ENCODE data around the gene FEM1B. TPM values are rescaled to one million over a fixed set of nuclear protein-coding genes. Genes with fewer than 3 reads are reported as not detected.
A peak's percentile ranks its signal among the peaks of the same experiment; 100 is the strongest.

Gene FEM1B
- polyA plus RNA-seq, 2 of the 4 experiments (the other 2 are of a cell fraction), result 19.5 to 59.1 TPM

DNA sequence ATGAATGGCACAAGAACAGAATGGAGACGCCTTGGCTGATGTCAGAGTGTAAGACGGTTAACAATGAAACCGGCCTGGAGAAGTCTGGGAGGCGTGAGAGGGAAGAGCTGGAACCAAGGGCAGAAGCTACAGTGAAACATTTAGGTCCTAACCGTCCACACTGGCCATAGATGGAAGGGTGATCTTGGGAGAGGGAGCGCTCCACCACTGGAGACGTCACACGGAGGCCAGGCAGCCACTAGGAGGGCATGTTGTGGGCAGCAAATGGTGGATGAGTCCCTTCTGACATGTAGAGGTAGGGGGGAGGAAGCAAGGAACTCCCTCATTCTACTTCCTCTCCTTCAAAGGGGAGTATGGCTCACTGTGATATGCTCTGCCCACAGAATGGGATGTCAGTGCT, 23.8 kb downstream of the FEM1B start:
- no peak for FAIRE-seq
- POLR2A ChIA-PET, result no interaction called here
- 97% methylated on average over 8 of the region's 8 CpGs for WGBS (ENCODE audit: missing lambda C conversion rate)

DNA sequence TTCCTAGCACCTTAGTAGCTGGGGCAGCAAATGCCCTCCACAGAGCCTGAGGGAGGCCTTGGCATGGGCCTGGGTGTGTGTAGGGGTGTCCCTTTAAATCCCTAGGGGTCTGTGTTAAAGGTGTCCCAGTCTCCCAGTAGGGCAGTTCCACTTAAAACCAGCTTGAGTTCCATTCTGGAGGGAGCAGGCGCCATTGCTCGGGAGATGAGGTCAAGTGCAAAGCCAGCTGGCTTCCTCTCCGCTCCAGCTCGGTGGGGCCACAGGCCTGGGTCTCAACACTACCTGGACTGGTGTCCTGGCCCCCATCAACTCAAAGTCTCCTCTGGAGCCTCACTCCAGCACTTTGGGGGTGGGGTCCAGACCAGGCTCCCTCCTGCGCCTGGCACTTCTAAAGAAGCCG, 25.2 kb downstream of the FEM1B start:
- CTCF ChIA-PET, result interaction anchor here (0.6 to 7.2 kb wide), 12 partner anchors 11 to 573 kb away, joined by 3 to 189 read pairs (median 10); partner anchors contain the start of gene FEM1B
- POLR2A ChIA-PET, result no interaction called here
- Histone ChIP-seq H3K9me3 (no peaks in the 10 kb centered on the region), H3K4me2 (no peak overlapping the region), H3K4me3 (no peak overlapping the region), H3K27ac (no peak overlapping the region), H3K4me1 (peaks cover 38% of the 10 kb centered on the region)
- no peak for DNase-seq (ENCODE audit: low read depth in 1 of 2, low spot score in 1 of 2)
- TF ChIP-seq NPAS2 (CRISPR knock-in tag; IDR thresholded peaks at IDR 0.05; ENCODE audit: borderline replicate concordance), result no peak
- no peak for TF ChIP-seq PBX3 (IDR thresholded peaks at IDR 0.05)
- no peak for TF ChIP-seq JUNB (IDR thresholded peaks at IDR 0.05)
- no peak for TF ChIP-seq EHMT2 (IDR thresholded peaks at IDR 0.05; ENCODE audit: low read depth)
- TF ChIP-seq MAFK (IDR thresholded peaks at IDR 0.05; ENCODE audit: partially characterized antibody), result no peak
- TF ChIP-seq RFX5 (IDR thresholded peaks at IDR 0.05), result no peak
- TF ChIP-seq MYC (IDR thresholded peaks at IDR 0.05; ENCODE audit: borderline replicate concordance, low read length), result no peak
- TF ChIP-seq E2F6 (IDR thresholded peaks at IDR 0.05; ENCODE audit: borderline replicate concordance, low read depth), result no peak
- TF ChIP-seq JUN (IDR thresholded peaks at IDR 0.05), result no peak
- TF ChIP-seq POLR2AphosphoS2 (conservative IDR thresholded peaks at IDR 0.05; ENCODE audit: low read length), result no peak
- TF ChIP-seq EP300 (IDR thresholded peaks at IDR 0.05), result no peak
- TF ChIP-seq POLR2A (IDR thresholded peaks at IDR 0.05; ENCODE audit: low read length), result no peak
- TF ChIP-seq BCL3 (IDR thresholded peaks at IDR 0.05), result no peak
- TF ChIP-seq CBX8 (IDR thresholded peaks at IDR 0.05), result no peak
- no peak for TF ChIP-seq HOXB5 (CRISPR knock-in tag; IDR thresholded peaks at IDR 0.05)
- no peak for TF ChIP-seq HES2 (IDR thresholded peaks at IDR 0.05)
- TF ChIP-seq SREBF2 (IDR thresholded peaks at IDR 0.05), result no peak
- TF ChIP-seq, protein P1, sequence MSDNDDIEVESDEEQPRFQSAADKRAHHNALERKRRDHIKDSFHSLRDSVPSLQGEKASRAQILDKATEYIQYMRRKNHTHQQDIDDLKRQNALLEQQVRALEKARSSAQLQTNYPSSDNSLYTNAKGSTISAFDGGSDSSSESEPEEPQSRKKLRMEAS (IDR thresholded peaks at IDR 0.05), result no peak
- no peak for TF ChIP-seq BHLHE40 (IDR thresholded peaks at IDR 0.05; ENCODE audit: low read depth, low read length)
- no peak for TF ChIP-seq CHD4 (IDR thresholded peaks at IDR 0.05; ENCODE audit: borderline replicate concordance)
- ATAC-seq, result no peak
- FAIRE-seq, result no peak
- WGBS (ENCODE audit: missing lambda C conversion rate), result 98% methylated on average over 6 of the region's 6 CpGs

More for the DNA sequence above, 23.8 kb downstream of the FEM1B start:
- DNase-seq (ENCODE audit: low read depth in 1 of 2, low spot score in 1 of 2) (no peak), ATAC-seq (no peak)
- H3K4me1 ChIP-seq, result peaks cover 31% of the 10 kb centered on the region
- H3K27ac ChIP-seq, result no peak overlapping the region
- no peaks in the 10 kb centered on the region for H3K9me3 ChIP-seq
- CTCF ChIA-PET, result interaction anchor here (6.8 to 7.1 kb wide), 2 partner anchors 50 to 374 kb away, joined by 184 to 189 read pairs; no protein-coding TSS in a partner anchor
- H3K4me2 ChIP-seq, result no peak overlapping the region
- no peak for TF ChIP-seq SMC3 (IDR thresholded peaks at IDR 0.05)
- TF ChIP-seq POLR2AphosphoS2 (conservative IDR thresholded peaks at IDR 0.05; ENCODE audit: low read length), result no peak
- no peak for TF ChIP-seq JUNB (IDR thresholded peaks at IDR 0.05)
- no peak for TF ChIP-seq ZFP36 (IDR thresholded peaks at IDR 0.05; ENCODE audit: borderline replicate concordance, partially characterized antibody)
- no peak for TF ChIP-seq RFX5 (IDR thresholded peaks at IDR 0.05)
- H3K4me3 ChIP-seq, result no peak overlapping the region

DNA sequence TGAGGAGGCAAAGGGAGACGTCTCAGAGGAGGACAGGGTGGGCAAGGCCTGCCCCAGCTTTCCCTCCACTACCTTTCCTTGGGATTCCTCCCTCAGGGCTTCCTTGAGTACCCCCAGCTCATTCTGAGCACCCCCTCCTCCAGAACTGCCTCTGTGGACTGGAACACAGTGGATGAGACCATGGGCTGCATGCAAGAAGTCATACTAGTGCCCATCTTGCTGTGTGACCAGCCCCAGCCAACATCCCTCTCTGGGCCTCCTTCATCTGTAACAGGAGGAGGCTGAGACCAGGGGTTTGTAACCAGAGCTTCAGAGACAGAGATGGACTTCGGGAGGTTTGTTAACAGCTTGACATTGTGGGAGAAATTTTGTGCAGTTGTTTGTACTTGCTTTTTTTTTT, 25.6 kb downstream of the FEM1B start:
- no peaks in the 10 kb centered on the region for H3K9me3 ChIP-seq
- DNase-seq (ENCODE audit: low read depth in 1 of 2, low spot score in 1 of 2), result no peak
- H3K4me1 ChIP-seq, result peaks cover 38% of the 10 kb centered on the region
- H3K27ac ChIP-seq, result no peak overlapping the region
- TF ChIP-seq, protein P2, sequence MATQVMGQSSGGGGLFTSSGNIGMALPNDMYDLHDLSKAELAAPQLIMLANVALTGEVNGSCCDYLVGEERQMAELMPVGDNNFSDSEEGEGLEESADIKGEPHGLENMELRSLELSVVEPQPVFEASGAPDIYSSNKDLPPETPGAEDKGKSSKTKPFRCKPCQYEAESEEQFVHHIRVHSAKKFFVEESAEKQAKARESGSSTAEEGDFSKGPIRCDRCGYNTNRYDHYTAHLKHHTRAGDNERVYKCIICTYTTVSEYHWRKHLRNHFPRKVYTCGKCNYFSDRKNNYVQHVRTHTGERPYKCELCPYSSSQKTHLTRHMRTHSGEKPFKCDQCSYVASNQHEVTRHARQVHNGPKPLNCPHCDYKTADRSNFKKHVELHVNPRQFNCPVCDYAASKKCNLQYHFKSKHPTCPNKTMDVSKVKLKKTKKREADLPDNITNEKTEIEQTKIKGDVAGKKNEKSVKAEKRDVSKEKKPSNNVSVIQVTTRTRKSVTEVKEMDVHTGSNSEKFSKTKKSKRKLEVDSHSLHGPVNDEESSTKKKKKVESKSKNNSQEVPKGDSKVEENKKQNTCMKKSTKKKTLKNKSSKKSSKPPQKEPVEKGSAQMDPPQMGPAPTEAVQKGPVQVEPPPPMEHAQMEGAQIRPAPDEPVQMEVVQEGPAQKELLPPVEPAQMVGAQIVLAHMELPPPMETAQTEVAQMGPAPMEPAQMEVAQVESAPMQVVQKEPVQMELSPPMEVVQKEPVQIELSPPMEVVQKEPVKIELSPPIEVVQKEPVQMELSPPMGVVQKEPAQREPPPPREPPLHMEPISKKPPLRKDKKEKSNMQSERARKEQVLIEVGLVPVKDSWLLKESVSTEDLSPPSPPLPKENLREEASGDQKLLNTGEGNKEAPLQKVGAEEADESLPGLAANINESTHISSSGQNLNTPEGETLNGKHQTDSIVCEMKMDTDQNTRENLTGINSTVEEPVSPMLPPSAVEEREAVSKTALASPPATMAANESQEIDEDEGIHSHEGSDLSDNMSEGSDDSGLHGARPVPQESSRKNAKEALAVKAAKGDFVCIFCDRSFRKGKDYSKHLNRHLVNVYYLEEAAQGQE (IDR thresholded peaks at IDR 0.05), result no peak
- TF ChIP-seq ZFP36 (IDR thresholded peaks at IDR 0.05; ENCODE audit: borderline replicate concordance, partially characterized antibody), result peak; percentile 10
- H3K4me2 ChIP-seq, result no peak overlapping the region
- ATAC-seq, result no peak
- 71% methylated on average over 2 of the region's 2 CpGs for WGBS (ENCODE audit: missing lambda C conversion rate)
- POLR2A ChIA-PET, result no interaction called here
- CTCF ChIA-PET, result interaction anchor here (0.6 to 7.2 kb wide), 12 partner anchors 11 to 622 kb away, joined by 3 to 189 read pairs (median 10); no protein-coding TSS in a partner anchor
- H3K4me3 ChIP-seq, result no peak overlapping the region
- FAIRE-seq, result no peak
